NB4 (cell line): ENCODE results near the gene RREB1.

Source experiments
- CTCF ChIP-seq: IDR thresholded peaks from one replicate; pipeline ENCODE4 v1.5.1; 2012; ENCODE audit warnings: low read depth, low read length
- POLR2A ChIP-seq: IDR thresholded peaks from 2 replicates; pipeline ENCODE4 v1.6.1; 2011; ENCODE audit warnings: mild to moderate bottlenecking; ENCODE audit not compliant: insufficient read length; ENCODE audit errors: extremely low read depth

GRCh38 chr6:7112171-7112570, 4.4 kb downstream of the RREB1 start:
- TF ChIP-seq POLR2A (no peak), CTCF (no peak)
